Panc1 (cell line): Measurements from ENCODE around the gene MYO18A. TPM values are rescaled to one million over a fixed set of nuclear protein-coding genes. Genes with fewer than 3 reads are reported as not detected.

ENCODE experiments used
- ATAC-seq: fragments of 200-7000 bp; cut with Tn5 transposase; 2 replicates; pipeline ENCODE4 v1.9.1; 2020; ENCODE audit warnings: mild to moderate bottlenecking, moderate library complexity
- BruUV-seq: library from RNA; stranded (reverse); fragments of 400-500 nt; replicated peaks from 2 replicates; lab custom pipeline; 2021; lab: Mats Ljungman, UMichigan
- CTCF ChIA-PET: fragments of 300-600 bp; sonication (Branson Sonifier 250); formaldehyde crosslinking; loops from one replicate; lab custom pipeline; 2022; ENCODE audit warnings: antibody characterized with exemption; lab: Charles Lee
- POLR2A ChIA-PET: fragments of 300-600 bp; sonication (Branson Sonifier 250); formaldehyde crosslinking; loops from one replicate; lab custom pipeline; 2022; ENCODE audit warnings: antibody characterized with exemption; lab: Charles Lee
- DNase-seq: peaks from one replicate; pipeline ENCODE4 v3.0.0-alpha.2; 2010; ENCODE audit warnings: low read depth, low spot score
- H3K27ac ChIP-seq: 2 replicates; pipeline ENCODE4 v1.5.1; 2011; ENCODE audit warnings: mild to moderate bottlenecking, low read length, inconsistent platforms
- H3K27me3 ChIP-seq: fragments of 200-500 bp; sonication (Bioruptor generic); 2 replicates; pipeline ENCODE4 v1.6.0; 2014; ENCODE audit warnings: low read length, inconsistent platforms; ENCODE audit not compliant: control insufficient read depth, insufficient read depth
- H3K36me3 ChIP-seq: fragments of 200-500 bp; sonication (Bioruptor generic); 2 replicates; pipeline ENCODE4 v1.5.1; 2014; ENCODE audit warnings: inconsistent platforms, mild to moderate bottlenecking, low read length, moderate library complexity; ENCODE audit not compliant: control insufficient read depth, insufficient read depth
- H3K4me1 ChIP-seq: 2 replicates; pipeline ENCODE4 v1.5.1; 2011; ENCODE audit warnings: inconsistent platforms, mild to moderate bottlenecking, low read length, moderate library complexity; ENCODE audit not compliant: control insufficient read depth, insufficient read depth
- H3K4me3 ChIP-seq, 2 experiments: 2 replicates each; pipeline ENCODE4 v1.5.1; 2011 to 2012; ENCODE audit warnings: low read depth in 2 of 2, low read length in 2 of 2, mild to moderate bottlenecking in 2 of 2, inconsistent platforms in 1 of 2, moderate library complexity in 1 of 2
- H3K9me3 ChIP-seq: fragments of 200-500 bp; sonication (Bioruptor generic); 2 replicates; pipeline ENCODE4 v1.5.1; 2014; ENCODE audit warnings: low read depth, mild to moderate bottlenecking, inconsistent platforms, low read length, moderate library complexity; ENCODE audit not compliant: control insufficient read depth, insufficient read depth
- CTCF ChIP-seq: fragments of 450-650 bp; IDR thresholded peaks from 2 replicates; pipeline ENCODE4 v1.5.1; 2017; ENCODE audit warnings: mild to moderate bottlenecking
- POLR2AphosphoS5 ChIP-seq: IDR thresholded peaks from 2 replicates; pipeline ENCODE4 v1.6.1; 2012; ENCODE audit warnings: mild to moderate bottlenecking, low read depth, low read length, moderate library complexity
- REST ChIP-seq, 2 experiments: IDR thresholded peaks; 2 replicates each; pipeline ENCODE4 v1.6.1; 2011 to 2012; ENCODE audit warnings: low read depth in 2 of 2, control low read depth in 1 of 2, low read length in 1 of 2, mild to moderate bottlenecking in 1 of 2, moderate library complexity in 1 of 2; ENCODE audit not compliant: insufficient read depth in 1 of 2
- SIN3A ChIP-seq: IDR thresholded peaks from 2 replicates; pipeline ENCODE4 v1.6.1; 2012; ENCODE audit warnings: low read depth, mild to moderate bottlenecking, low read length, moderate library complexity, borderline replicate concordance; ENCODE audit not compliant: insufficient read depth
- TCF7L2 ChIP-seq: IDR thresholded peaks from 2 replicates; pipeline ENCODE4 v1.6.1; 2011; ENCODE audit warnings: mild to moderate bottlenecking, low read depth, low read length, inconsistent platforms
- in situ Hi-C: cut with HindIII; loops from 2 replicates; pipeline ENCODE4 v1.10.0; 2016; ENCODE audit warnings: low sequenced_read_pairs, low pct_unique_long_range_greater_than_20kb
- intact Hi-C: fragments of 100-400 bp; cut with micrococcal nuclease; formaldehyde crosslinking; loops from one replicate; pipeline ENCODE4 v1.10.0; 2022; ENCODE audit not compliant: unreplicated experiment
- total RNA-seq: library from RNA; stranded (reverse); gene quantifications from one replicate; pipeline ENCODE4 v1.2.1, GENCODE V29; 2021; ENCODE audit not compliant: unreplicated experiment

MYO18A gene
- total RNA-seq, 1 experiment from 2014 or later, result 108 TPM

DNA sequence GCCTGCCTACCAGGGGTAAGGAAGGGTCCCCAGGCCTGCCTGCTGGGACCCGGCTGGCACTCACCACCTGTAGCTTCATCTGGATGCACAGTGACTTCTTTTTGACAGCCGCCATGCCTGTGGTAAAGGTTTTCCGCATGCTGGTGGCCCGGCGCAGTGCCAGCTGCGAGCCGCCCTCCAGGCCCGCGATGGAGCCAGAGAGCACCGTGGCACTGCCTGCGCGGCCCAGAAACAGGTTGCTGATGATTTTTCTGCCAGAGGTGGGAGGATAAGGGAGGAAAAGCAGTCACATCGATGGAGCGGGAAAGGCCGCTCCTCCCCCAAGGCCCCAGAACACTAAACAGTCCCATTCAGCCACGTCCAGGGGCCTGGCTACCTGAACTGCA is 69.8 kb downstream of the MYO18A start:
- intact Hi-C loops, result loop anchor here (2.0 kb wide), 1 partner anchor 146 kb away; no protein-coding TSS in a partner anchor
- ChIA-PET CTCF (interaction anchor here (1.4 kb wide), 1 partner anchor 145 kb away, joined by 8 read pairs; no protein-coding TSS in a partner anchor), POLR2A (no interaction called here)
- no peak for ATAC-seq
- H3K9me3 ChIP-seq, result no peaks in the 10 kb centered on the region
- no peak for TF ChIP-seq REST (IDR thresholded peaks at IDR 0.05; ENCODE audit: insufficient read depth in 1 of 2, low read depth in 2 of 2, low read length in 1 of 2)
- TF ChIP-seq POLR2AphosphoS5, result no peak
- TF ChIP-seq SIN3A, result no peak
- no peak for TF ChIP-seq TCF7L2
- no peak for TF ChIP-seq CTCF
- DNase-seq, result no peak
- no peaks in the 10 kb centered on the region for H3K27me3 ChIP-seq
- no peak overlapping the region for H3K4me3 ChIP-seq
- in situ Hi-C loops, result no loop called here
- no TSS peak for BruUV-seq
- H3K36me3 ChIP-seq, result peaks cover 5% of the 10 kb centered on the region; the same call in 1 of the 2 replicates
- H3K4me1 ChIP-seq, result peaks cover 12% of the 10 kb centered on the region
- no peak overlapping the region for H3K27ac ChIP-seq

- intact Hi-C loops, result loop anchor here (2.0 kb wide), 1 partner anchor 145 kb away; no protein-coding TSS in a partner anchor
- ATAC-seq (no peak), DNase-seq (no peak)
- ChIA-PET CTCF (interaction anchor here (1.4 kb wide), 1 partner anchor 144 kb away, joined by 8 read pairs; no protein-coding TSS in a partner anchor), POLR2A (no interaction called here)
- TF ChIP-seq TCF7L2 (no peak), REST (IDR thresholded peaks at IDR 0.05; ENCODE audit: insufficient read depth in 1 of 2, low read depth in 2 of 2, low read length in 1 of 2) (no peak), SIN3A (no peak), POLR2AphosphoS5 (no peak)
- H3K36me3 ChIP-seq, result peaks cover 5% of the 10 kb centered on the region; the same call in 1 of the 2 replicates
- no TSS peak for BruUV-seq
- H3K4me1 ChIP-seq, result peaks cover 12% of the 10 kb centered on the region
- in situ Hi-C loops, result no loop called here
- no peak overlapping the region for H3K27ac ChIP-seq
- no peaks in the 10 kb centered on the region for H3K27me3 ChIP-seq
- H3K4me3 ChIP-seq, result no peak overlapping the region
- H3K9me3 ChIP-seq, result no peaks in the 10 kb centered on the region
These were observed 70.5 kb downstream of the MYO18A start for GRCh38 chr17:29109477-29110371.
